ENCODE measurements around the gene PRKCA. TPM values are rescaled to one million over a fixed set of nuclear protein-coding genes. Genes with fewer than 3 reads are reported as not detected.

PRKCA gene
- total and polyA plus RNA-seq, 2 of the 13 experiments (the other 11 are each of a cell fraction or from before 2014, with no cell fraction given) = 18.5 to 21.5 TPM

- TF ChIP-seq, protein P1, sequence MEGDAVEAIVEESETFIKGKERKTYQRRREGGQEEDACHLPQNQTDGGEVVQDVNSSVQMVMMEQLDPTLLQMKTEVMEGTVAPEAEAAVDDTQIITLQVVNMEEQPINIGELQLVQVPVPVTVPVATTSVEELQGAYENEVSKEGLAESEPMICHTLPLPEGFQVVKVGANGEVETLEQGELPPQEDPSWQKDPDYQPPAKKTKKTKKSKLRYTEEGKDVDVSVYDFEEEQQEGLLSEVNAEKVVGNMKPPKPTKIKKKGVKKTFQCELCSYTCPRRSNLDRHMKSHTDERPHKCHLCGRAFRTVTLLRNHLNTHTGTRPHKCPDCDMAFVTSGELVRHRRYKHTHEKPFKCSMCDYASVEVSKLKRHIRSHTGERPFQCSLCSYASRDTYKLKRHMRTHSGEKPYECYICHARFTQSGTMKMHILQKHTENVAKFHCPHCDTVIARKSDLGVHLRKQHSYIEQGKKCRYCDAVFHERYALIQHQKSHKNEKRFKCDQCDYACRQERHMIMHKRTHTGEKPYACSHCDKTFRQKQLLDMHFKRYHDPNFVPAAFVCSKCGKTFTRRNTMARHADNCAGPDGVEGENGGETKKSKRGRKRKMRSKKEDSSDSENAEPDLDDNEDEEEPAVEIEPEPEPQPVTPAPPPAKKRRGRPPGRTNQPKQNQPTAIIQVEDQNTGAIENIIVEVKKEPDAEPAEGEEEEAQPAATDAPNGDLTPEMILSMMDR (CRISPR knock-in tag; IDR thresholded peaks at IDR 0.05) = peak; percentile 35; the same call in 1 of the 2 replicates
- TF ChIP-seq, protein P2, sequence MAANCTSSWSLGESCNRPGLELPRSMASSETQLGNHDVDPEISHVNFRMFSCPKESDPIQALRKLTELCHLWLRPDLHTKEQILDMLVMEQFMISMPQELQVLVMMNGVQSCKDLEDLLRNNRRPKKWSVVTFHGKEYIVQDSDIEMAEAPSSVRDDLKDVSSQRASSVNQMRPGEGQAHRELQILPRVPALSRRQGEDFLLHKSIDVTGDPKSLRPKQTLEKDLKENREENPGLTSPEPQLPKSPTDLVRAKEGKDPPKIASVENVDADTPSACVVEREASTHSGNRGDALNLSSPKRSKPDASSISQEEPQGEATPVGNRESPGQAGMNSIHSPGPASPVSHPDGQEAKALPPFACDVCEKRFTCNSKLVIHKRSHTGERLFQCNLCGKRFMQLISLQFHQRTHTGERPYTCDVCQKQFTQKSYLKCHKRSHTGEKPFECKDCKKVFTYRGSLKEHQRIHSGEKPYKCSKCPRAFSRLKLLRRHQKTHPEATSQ (CRISPR knock-in tag; IDR thresholded peaks at IDR 0.05; ENCODE audit: borderline replicate concordance) = 0 out of 2 replicates have a peak, but pooled peaks have one; percentile 48
- TF ChIP-seq RXRA (CRISPR knock-in tag; IDR thresholded peaks at IDR 0.05) (no peak), TFAP4 (IDR thresholded peaks at IDR 0.05; ENCODE audit: borderline replicate concordance, low read depth) (peak; percentile 39; the same call in 1 of the 2 replicates), ZFX (CRISPR knock-in tag; IDR thresholded peaks at IDR 0.05; ENCODE audit: low read depth) (peak; percentile 40), MIER2 (CRISPR knock-in tag; IDR thresholded peaks at IDR 0.05) (no peak), HDAC2 (CRISPR knock-in tag; IDR thresholded peaks at IDR 0.05) (peak; percentile 25; the same call in 1 of the 2 replicates), HNRNPL (IDR thresholded peaks at IDR 0.05; ENCODE audit: low read depth, low read length) (0 out of 2 replicates have a peak, but pooled peaks have one; percentile 24), ZNF607 (CRISPR knock-in tag; IDR thresholded peaks at IDR 0.05; ENCODE audit: borderline replicate concordance) (peak; percentile 42; the same call in 1 of the 2 replicates), TGIF2 (CRISPR knock-in tag; IDR thresholded peaks at IDR 0.05) (peak; percentile 38; the same call in 1 of the 2 replicates), ZBTB7B (CRISPR knock-in tag; IDR thresholded peaks at IDR 0.05) (0 out of 2 replicates have a peak, but pooled peaks have one; percentile 32), SSRP1 (CRISPR knock-in tag; IDR thresholded peaks at IDR 0.05) (peak; percentile 50; the same call in 1 of the 2 replicates), TP53 (CRISPR knock-in tag; conservative IDR thresholded peaks at IDR 0.05) (0 out of 2 replicates have a peak, but pooled peaks have one; percentile 25), ZNF547 (CRISPR knock-in tag; IDR thresholded peaks at IDR 0.05) (no peak), ZNF543 (CRISPR knock-in tag; IDR thresholded peaks at IDR 0.05) (no peak)
- TF ChIP-seq, protein P3, sequence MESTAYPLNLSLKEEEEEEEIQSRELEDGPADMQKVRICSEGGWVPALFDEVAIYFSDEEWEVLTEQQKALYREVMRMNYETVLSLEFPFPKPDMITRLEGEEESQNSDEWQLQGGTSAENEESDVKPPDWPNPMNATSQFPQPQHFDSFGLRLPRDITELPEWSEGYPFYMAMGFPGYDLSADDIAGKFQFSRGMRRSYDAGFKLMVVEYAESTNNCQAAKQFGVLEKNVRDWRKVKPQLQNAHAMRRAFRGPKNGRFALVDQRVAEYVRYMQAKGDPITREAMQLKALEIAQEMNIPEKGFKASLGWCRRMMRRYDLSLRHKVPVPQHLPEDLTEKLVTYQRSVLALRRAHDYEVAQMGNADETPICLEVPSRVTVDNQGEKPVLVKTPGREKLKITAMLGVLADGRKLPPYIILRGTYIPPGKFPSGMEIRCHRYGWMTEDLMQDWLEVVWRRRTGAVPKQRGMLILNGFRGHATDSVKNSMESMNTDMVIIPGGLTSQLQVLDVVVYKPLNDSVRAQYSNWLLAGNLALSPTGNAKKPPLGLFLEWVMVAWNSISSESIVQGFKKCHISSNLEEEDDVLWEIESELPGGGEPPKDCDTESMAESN (CRISPR knock-in tag; conservative IDR thresholded peaks at IDR 0.05) = no peak
- TF ChIP-seq, protein P4, sequence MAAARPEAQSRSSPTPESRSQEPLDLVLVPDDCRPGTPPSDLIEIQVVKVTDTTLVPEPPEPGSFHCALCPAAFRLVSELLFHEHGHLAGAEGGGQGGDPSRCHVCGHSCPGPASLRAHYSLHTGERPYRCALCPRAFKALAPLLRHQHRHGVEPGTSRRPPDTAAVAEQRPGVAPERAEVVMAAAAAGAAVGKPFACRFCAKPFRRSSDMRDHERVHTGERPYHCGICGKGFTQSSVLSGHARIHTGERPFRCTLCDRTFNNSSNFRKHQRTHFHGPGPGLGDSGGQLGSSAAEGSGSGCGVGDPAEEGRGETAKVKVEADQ (CRISPR knock-in tag; IDR thresholded peaks at IDR 0.05; ENCODE audit: borderline replicate concordance) = peak; percentile 72; the same call in 1 of the 2 replicates
Observed at GRCh38 chr17:66304304-66305174, 2.1 kb downstream of the PRKCA start (continued).

Measured in HepG2 (cell line).